ENCODE results near the gene SPRR1B. TPM values are rescaled to one million over a fixed set of nuclear protein-coding genes. Genes with fewer than 3 reads are reported as not detected.
"Not testable (repeated sequence)": the region's sequence is repeated elsewhere in the genome, so short reads cannot be mapped to it uniquely, and the experiment has no call there.

SPRR1B gene
- 1.3 TPM for total RNA-seq

- peak; percentile 1 for DNase-seq
These were observed at the start of gene SPRR1B for GRCh38 chr1:153030895-153031294. SPRR1B (plus strand) TSS chr1:153031203; CDS start chr1:153032346, 1,143 bp downstream.

- DNase-seq = no peak
These were observed 48.9 kb upstream of the SPRR1B start for GRCh38 chr1:152982076-152982475.

GRCh38 chr1:152983234-152983633 is 47.8 kb upstream of the SPRR1B start:
- DNase-seq = no peak

- no peak for DNase-seq
These were observed 47.3 kb upstream of the SPRR1B start, which contains the start of gene SPRR1A for GRCh38 chr1:152983743-152984142. SPRR1A (plus strand) TSS chr1:152984081; CDS start chr1:152985231, 1,150 bp downstream.

GRCh38 chr1:152986578-152986977 is 44.4 kb upstream of the SPRR1B start:
- DNase-seq = no peak

GRCh38 chr1:152993186-152993585 is 37.8 kb upstream of the SPRR1B start:
- no peak for DNase-seq

GRCh38 chr1:152995842-152996241 is 35.2 kb upstream of the SPRR1B start:
- no peak for DNase-seq

- peak; percentile 19 for DNase-seq
These were observed 34.2 kb upstream of the SPRR1B start for GRCh38 chr1:152996633-152997400.

- DNase-seq = no peak
These were observed 33.1 kb upstream of the SPRR1B start for GRCh38 chr1:152997901-152998300.

GRCh38 chr1:152998476-152998875 is 32.5 kb upstream of the SPRR1B start:
- DNase-seq = no peak

GRCh38 chr1:152999818-153000217 is 31.2 kb upstream of the SPRR1B start:
- DNase-seq = peak; percentile 20

GRCh38 chr1:153000294-153000693 is 30.7 kb upstream of the SPRR1B start:
- DNase-seq = no peak

- DNase-seq = no peak
These were observed 29.6 kb upstream of the SPRR1B start, which contains the start of gene SPRR3 for GRCh38 chr1:153001382-153001781. SPRR3 (plus strand) TSS chr1:153001749; CDS start chr1:153003021, 1,272 bp downstream.

GRCh38 chr1:153011235-153011758 is 19.7 kb upstream of the SPRR1B start:
- not testable (repeated sequence) for DNase-seq

- DNase-seq = not testable (repeated sequence)
These were observed 9.2 kb upstream of the SPRR1B start for GRCh38 chr1:153021829-153022228.

GRCh38 chr1:153022340-153022739 is 8.7 kb upstream of the SPRR1B start:
- DNase-seq = not testable (repeated sequence)

GRCh38 chr1:153023109-153023508 is 7.9 kb upstream of the SPRR1B start:
- no peak for DNase-seq

- no peak for DNase-seq
These were observed 6.6 kb upstream of the SPRR1B start for GRCh38 chr1:153024413-153024812.

GRCh38 chr1:153025797-153026196 is 5.2 kb upstream of the SPRR1B start:
- DNase-seq = no peak

GRCh38 chr1:153028766-153029165 is 2.2 kb upstream of the SPRR1B start:
- DNase-seq = no peak

GRCh38 chr1:153032073-153032472 is 1.1 kb downstream of the SPRR1B start:
- no peak for DNase-seq

GRCh38 chr1:153032677-153033308 is 1.8 kb downstream of the SPRR1B start:
- DNase-seq = peak; percentile 14

GRCh38 chr1:153035211-153035610 is 4.2 kb downstream of the SPRR1B start:
- no peak for DNase-seq

All from tongue (tissue), 2 donors.